Keratinocyte (primary cell): ENCODE results near the gene CXADR. TPM values are rescaled to one million over a fixed set of nuclear protein-coding genes. Genes with fewer than 3 reads are reported as not detected.
A peak's percentile ranks its signal among the peaks of the same experiment; 100 is the strongest.

Experiments used
- DNase-seq: peaks from one replicate; pipeline ENCODE4 v3.0.0-alpha.2; 2011; ENCODE audit warnings: low read depth, missing footprints, low spot score
- FAIRE-seq: peaks from 2 replicates; lab custom pipeline; 2011; peaks lifted over from hg19 to GRCh38; lab: Jason Lieb, UNC
- H2AFZ ChIP-seq: 2 replicates; pipeline ENCODE4 v1.6.0; 2012; ENCODE audit warnings: low read length, control low read depth, inconsistent platforms; ENCODE audit not compliant: control insufficient read depth
- H3K27ac ChIP-seq: 2 replicates; pipeline ENCODE4 v1.5.1; 2011; ENCODE audit warnings: low read length; ENCODE audit not compliant: control insufficient read depth, insufficient read depth
- H3K27me3 ChIP-seq: 3 replicates; pipeline ENCODE4 v1.6.0; 2011; ENCODE audit warnings: low read length; ENCODE audit not compliant: control insufficient read depth, insufficient read depth; ENCODE audit errors: extremely low read depth
- H3K36me3 ChIP-seq, 2 experiments: 2 replicates in 1 of 2; 3 replicates in 1 of 2; pipeline ENCODE4 v1.5.1; 2011; ENCODE audit warnings: low read length in 2 of 2, mild to moderate bottlenecking in 1 of 2; ENCODE audit not compliant: control insufficient read depth in 2 of 2, insufficient read depth in 2 of 2; ENCODE audit errors: extremely low read depth in 1 of 2
- H3K4me1 ChIP-seq: 3 replicates; pipeline ENCODE4 v1.5.1; 2011; ENCODE audit warnings: low read length; ENCODE audit not compliant: control insufficient read depth, insufficient read depth; ENCODE audit errors: extremely low read depth
- H3K4me2 ChIP-seq: 3 replicates; pipeline ENCODE4 v1.6.0; 2011; ENCODE audit warnings: low read depth, low read length; ENCODE audit not compliant: control insufficient read depth, insufficient read depth; ENCODE audit errors: extremely low read depth
- H3K4me3 ChIP-seq, 3 experiments: fragments of 200-600 bp in 1 of 3; sonication (generic) in 1 of 3; 2 replicates in 2 of 3; 3 replicates in 1 of 3; pipeline ENCODE4 v1.5.1; 2011 to 2016; ENCODE audit warnings: low read length in 3 of 3, mild to moderate bottlenecking in 3 of 3, control low read depth in 2 of 3, inconsistent platforms in 1 of 3, low read depth in 1 of 3, mixed read lengths in 1 of 3, mixed run types in 1 of 3, moderate library complexity in 1 of 3; ENCODE audit not compliant: control insufficient read depth in 2 of 3, insufficient read depth in 2 of 3; ENCODE audit errors: extremely low read depth in 1 of 3
- H3K79me2 ChIP-seq: 2 replicates; pipeline ENCODE4 v1.6.0; 2012; ENCODE audit warnings: low read length; ENCODE audit not compliant: control insufficient read depth, insufficient read depth
- H3K9ac ChIP-seq: 3 replicates; pipeline ENCODE4 v1.6.0; 2011; ENCODE audit warnings: low read length; ENCODE audit not compliant: control insufficient read depth, insufficient read depth; ENCODE audit errors: extremely low read depth
- H3K9me1 ChIP-seq: 3 replicates; pipeline ENCODE4 v1.6.0; 2011; ENCODE audit warnings: low read length; ENCODE audit not compliant: control insufficient read depth, insufficient read depth; ENCODE audit errors: extremely low read depth
- H3K9me3 ChIP-seq: 2 replicates; pipeline ENCODE4 v1.5.1; 2012; ENCODE audit warnings: low read depth, low read length; ENCODE audit not compliant: control insufficient read depth
- H4K20me1 ChIP-seq: 3 replicates; pipeline ENCODE4 v1.6.0; 2011; ENCODE audit warnings: low read length; ENCODE audit not compliant: control insufficient read depth, insufficient read depth; ENCODE audit errors: extremely low read depth
- EZH2 ChIP-seq: IDR thresholded peaks from one replicate; pipeline ENCODE4 v1.6.1; 2012; ENCODE audit warnings: inconsistent platforms, mild to moderate bottlenecking, low read length, moderate library complexity
- dilution Hi-C: fragments of 300-500 bp; cut with MboI; formaldehyde crosslinking; loops from one replicate; pipeline ENCODE4 v1.7.0; 2020; ENCODE audit warnings: low sequenced_read_pairs; ENCODE audit not compliant: extremely low pct_ligation_motif_present
- polyA plus RNA-seq, 5 experiments: library from polyadenylated mRNA; depleted of rRNA in 3 of 5; stranded (reverse) in 3 of 5; stranded (forward) in 1 of 5; unstranded in 1 of 5; fragments of >200 nt; gene quantifications; 1 replicate in 1 of 5; 2 replicates in 3 of 5; 3 replicates in 1 of 5; pipeline versions ENCODE4 v1.2.1 to v1.2.3, GENCODE V29; 2011 to 2012; ENCODE audit warnings: missing spikeins in 2 of 5, low read depth in 1 of 5, low replicate concordance in 1 of 5
- TF ChIP-seq, protein P1 (sequence below), 3 experiments: IDR thresholded peaks in 1 of 3; conservative IDR thresholded peaks in 1 of 3; optimal IDR thresholded peaks in 1 of 3; 2 replicates in 2 of 3; 3 replicates in 1 of 3; pipeline versions ENCODE3 to v1.5.1; 2011; ENCODE audit warnings: low read length in 3 of 3, mild to moderate bottlenecking in 3 of 3, moderate library complexity in 2 of 3, control low read depth in 1 of 3, inconsistent platforms in 1 of 3; ENCODE audit not compliant: insufficient read depth in 2 of 3; ENCODE audit errors: extremely low read depth in 1 of 3

Gene CXADR
- polyA plus RNA-seq, 1 donor (not counting 4 experiments of a cell fraction or from before 2014, with no cell fraction given), result 37.3 TPM

DNA sequence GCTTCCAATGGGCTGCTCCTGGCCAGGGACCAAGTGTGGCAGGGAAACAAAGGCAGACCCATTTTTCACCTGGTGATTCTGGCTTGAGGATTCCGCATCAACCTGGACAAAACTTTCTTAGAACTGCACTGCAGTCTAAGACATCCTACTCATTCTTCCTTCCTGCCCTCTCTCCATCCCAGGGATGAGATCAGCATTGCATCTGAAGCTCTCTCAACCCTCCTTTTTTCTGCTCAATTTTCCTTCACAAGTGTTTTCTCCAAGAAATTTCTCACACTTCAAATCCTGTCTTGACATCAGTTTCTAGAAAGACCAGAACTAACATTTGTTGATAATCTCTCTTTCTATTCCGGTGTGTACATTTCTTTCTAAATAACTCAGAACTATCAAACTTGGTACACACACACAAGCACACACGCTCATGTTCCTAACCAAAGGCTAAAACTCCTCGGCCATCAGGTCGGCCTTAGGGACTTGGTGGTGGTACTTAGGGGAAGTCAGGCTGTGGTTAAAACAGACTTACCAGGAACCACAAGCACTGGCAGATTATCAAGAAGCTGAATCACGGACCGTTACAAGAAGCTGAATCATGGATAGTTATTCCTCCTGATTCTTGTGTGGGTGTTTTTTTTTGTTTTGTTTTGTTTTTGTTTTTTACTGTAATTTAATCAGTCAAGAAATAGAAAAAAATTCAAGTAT is 21.0 kb upstream of the CXADR start:
- dilution Hi-C loops, result no loop called here
- peak overlapping the region in 2 of 3 experiments; percentile 11 to 37 for H3K4me3 ChIP-seq
- H3K4me2 ChIP-seq, result peak overlapping the region; percentile 65
- TF ChIP-seq EZH2, result no peak
- TF ChIP-seq, protein P1, sequence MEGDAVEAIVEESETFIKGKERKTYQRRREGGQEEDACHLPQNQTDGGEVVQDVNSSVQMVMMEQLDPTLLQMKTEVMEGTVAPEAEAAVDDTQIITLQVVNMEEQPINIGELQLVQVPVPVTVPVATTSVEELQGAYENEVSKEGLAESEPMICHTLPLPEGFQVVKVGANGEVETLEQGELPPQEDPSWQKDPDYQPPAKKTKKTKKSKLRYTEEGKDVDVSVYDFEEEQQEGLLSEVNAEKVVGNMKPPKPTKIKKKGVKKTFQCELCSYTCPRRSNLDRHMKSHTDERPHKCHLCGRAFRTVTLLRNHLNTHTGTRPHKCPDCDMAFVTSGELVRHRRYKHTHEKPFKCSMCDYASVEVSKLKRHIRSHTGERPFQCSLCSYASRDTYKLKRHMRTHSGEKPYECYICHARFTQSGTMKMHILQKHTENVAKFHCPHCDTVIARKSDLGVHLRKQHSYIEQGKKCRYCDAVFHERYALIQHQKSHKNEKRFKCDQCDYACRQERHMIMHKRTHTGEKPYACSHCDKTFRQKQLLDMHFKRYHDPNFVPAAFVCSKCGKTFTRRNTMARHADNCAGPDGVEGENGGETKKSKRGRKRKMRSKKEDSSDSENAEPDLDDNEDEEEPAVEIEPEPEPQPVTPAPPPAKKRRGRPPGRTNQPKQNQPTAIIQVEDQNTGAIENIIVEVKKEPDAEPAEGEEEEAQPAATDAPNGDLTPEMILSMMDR (optimal IDR thresholded peaks at IDR 0.05 in 1 of 3, IDR thresholded peaks at IDR 0.05 in 1 of 3, conservative IDR thresholded peaks at IDR 0.05 in 1 of 3; ENCODE audit: extremely low read depth in 1 of 3, insufficient read depth in 2 of 3, low read length in 3 of 3), result no peak
- H4K20me1 ChIP-seq, result peaks cover 8% of the 10 kb centered on the region
- H3K27me3 ChIP-seq, result peaks cover 33% of the 10 kb centered on the region
- no peaks in the 10 kb centered on the region for H3K79me2 ChIP-seq
- H3K27ac ChIP-seq, result peak overlapping the region; percentile 45
- H3K4me1 ChIP-seq, result peaks cover 23% of the 10 kb centered on the region
- DNase-seq (peak; percentile 77), FAIRE-seq (peak; percentile 97)
- no peaks in the 10 kb centered on the region for H3K9me3 ChIP-seq
- H2AFZ ChIP-seq, result no peak overlapping the region
- H3K36me3 ChIP-seq, result no peaks in the 10 kb centered on the region
- no peaks in the 10 kb centered on the region for H3K9me1 ChIP-seq
- peak overlapping the region; percentile 30 for H3K9ac ChIP-seq

DNA sequence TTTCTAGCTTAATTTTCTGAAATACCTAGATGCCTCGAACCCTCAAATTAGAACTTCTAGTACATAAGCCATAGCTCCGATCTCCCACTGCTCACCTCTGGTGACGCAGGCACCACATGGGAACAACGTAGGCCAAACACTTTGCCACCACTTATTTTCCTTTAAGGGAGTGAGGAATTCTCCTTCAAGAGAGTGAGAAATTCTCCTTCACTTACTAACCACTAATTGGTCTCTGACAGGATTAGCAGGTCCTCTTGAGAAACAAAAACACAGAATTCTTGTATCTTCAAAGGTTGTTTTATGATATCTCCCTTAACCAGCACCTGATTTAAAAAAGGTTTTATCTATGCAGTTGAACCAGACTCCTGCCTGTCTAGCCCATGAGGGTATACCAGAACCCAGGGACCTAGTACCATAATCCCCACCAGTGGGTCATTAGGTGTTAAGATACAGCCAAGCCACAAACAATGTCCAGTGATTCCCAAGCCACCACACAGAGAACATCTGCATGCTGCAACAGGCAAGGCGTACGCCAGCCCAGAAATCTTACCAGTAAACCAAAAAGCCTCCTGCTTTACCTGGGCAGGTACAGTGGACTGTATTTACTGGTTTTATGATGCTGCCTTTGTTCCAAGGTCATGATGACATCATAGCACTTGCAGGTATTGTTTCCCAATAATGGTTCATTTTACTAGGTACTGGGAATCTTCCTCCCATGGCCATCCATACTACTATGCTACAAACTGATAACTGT is 20.3 kb upstream of the CXADR start:
- DNase-seq, result peak; percentile 50
- dilution Hi-C loops, result no loop called here
- peak overlapping the region; percentile 45 for H3K27ac ChIP-seq

More for the DNA sequence above, 20.3 kb upstream of the CXADR start:
- Histone ChIP-seq H3K9me3 (no peaks in the 10 kb centered on the region), H3K36me3 (no peaks in the 10 kb centered on the region), H4K20me1 (peaks cover 8% of the 10 kb centered on the region), H3K4me2 (peak overlapping the region; percentile 65), H3K4me3 (peak overlapping the region in 1 of 3 experiments; percentile 8), H3K79me2 (no peaks in the 10 kb centered on the region), H2AFZ (no peak overlapping the region), H3K4me1 (peaks cover 23% of the 10 kb centered on the region), H3K9ac (peak overlapping the region; percentile 30), H3K27me3 (peaks cover 39% of the 10 kb centered on the region), H3K9me1 (no peaks in the 10 kb centered on the region)
- peak; percentile 77 for FAIRE-seq
- no peak for TF ChIP-seq EZH2
- TF ChIP-seq, protein P1 (optimal IDR thresholded peaks at IDR 0.05 in 1 of 3, IDR thresholded peaks at IDR 0.05 in 1 of 3, conservative IDR thresholded peaks at IDR 0.05 in 1 of 3; ENCODE audit: extremely low read depth in 1 of 3, insufficient read depth in 2 of 3, low read length in 3 of 3), result no peak
